Stimulated activated CD4-positive, alpha-beta T cell treated with anti-CD3 and anti-CD28 coated beads, Interleukin-1b, Interleukin-23, amount 100 ng/mL, for 4 hours (primary cell): ENCODE data around the gene TM4SF18.
"Not testable (repeated sequence)": the region's sequence is repeated elsewhere in the genome, so short reads cannot be mapped to it uniquely, and the experiment has no call there.

Experiments used
- DNase-seq, 2 donors: peaks; one replicate each; pipeline ENCODE4 v3.0.0-alpha.2; 2020; ENCODE audit warnings: low read depth in 2 of 2

TM4SF18 gene

GRCh38 chr3:149368674-149369497, 35.5 kb upstream of the TM4SF18 start:
- no peak for DNase-seq

GRCh38 chr3:149368201-149368673, 34.8 kb upstream of the TM4SF18 start:
- DNase-seq: no peak

DNA sequence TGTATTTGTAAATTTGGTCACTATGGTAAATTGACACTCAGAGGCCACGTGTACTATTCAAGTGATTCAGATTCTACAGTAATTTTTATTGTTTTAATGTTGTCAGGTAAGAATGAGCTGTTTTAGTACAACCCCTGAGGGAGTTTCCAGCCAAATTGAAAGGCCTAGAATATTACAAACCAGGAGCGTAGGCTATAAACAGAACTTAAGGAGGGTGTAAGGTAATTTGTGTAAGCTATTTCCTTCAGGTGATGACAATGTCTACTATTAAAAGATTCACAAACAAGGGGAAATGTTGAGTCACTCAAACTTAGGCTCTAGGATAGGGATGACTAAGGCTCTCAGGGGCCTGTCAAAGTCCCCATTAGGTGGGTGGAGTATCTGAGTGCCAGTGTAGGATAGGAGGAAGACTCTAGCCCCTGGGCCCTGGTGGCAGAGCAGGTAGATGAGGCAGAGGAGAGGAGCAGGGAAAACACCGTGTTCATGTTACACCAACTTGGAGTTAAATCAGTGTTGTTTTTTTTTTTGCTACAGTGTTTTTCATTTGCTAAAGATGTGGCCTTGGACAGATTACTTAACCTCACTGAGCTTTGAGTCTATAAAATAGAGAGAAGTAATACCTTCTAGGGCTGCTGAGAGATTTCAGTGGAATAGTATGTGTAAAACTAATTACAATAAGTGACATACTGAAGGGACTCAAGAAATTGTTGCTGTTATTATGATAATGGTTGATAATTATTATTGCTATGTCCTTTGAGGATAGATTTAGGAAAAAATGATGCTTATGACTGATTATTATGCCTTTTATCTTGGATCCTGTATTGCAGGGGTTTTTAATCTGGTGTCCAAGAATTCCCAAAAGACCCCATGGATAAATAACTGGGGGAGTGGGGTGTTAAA, 33.8 kb upstream of the TM4SF18 start:
- no peak for DNase-seq

DNA sequence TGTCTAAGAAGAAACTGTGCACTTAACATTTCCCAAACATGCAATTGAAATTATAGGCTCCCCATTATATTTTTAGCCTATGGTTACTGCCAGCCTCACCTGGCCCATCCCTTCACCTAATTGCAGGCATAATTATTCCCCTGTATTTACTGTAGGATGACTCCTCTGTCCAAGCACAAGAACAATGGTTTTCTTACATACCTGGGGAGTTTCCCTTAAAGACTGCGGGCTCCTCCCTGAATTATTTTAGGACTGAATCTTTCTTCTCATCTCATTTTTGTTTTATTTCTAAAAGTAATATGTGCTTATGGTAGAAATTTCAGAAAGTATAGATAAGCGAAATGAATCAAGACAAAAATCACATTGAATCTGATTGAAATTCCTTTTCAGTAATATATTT, 32.6 kb upstream of the TM4SF18 start:
- DNase-seq: no peak

DNA sequence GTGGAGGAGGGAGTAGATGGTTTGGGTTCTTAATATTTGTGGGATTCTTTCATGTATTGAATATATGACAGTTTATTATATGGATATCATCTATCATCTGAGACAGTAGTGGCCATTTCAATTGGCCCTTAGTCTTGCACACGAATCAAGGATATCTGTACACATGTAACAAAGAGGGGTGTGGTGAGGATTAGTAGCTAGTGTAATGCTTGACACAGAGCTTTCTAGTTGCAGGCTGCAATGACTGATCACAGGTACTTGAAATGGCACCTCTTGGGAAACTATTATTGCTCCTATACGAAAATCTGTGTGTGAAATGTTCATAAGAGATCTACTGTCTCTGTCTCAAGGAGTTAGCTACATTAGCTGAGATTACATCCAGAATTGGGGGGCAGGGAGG, 31.2 kb upstream of the TM4SF18 start:
- no peak for DNase-seq

DNA sequence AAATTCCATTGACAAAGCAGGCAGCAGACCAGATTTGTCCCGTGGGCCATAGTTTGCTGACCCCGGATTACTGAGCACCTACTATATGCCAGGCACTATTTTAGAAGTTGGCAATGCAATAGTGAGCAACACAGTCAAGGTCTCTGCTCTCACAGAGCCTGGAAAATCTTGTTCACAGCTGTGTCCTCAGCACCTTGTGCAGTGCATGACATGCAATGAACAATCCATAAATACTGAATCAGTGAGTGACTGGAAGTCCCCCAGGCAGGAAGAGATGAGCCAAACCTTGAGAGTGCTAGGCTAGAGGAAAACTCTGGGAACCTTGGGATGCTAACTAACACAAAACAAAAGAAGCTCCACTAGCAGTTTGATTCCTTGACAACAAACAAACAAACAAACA, 29.6 kb upstream of the TM4SF18 start:
- DNase-seq: no peak

DNA sequence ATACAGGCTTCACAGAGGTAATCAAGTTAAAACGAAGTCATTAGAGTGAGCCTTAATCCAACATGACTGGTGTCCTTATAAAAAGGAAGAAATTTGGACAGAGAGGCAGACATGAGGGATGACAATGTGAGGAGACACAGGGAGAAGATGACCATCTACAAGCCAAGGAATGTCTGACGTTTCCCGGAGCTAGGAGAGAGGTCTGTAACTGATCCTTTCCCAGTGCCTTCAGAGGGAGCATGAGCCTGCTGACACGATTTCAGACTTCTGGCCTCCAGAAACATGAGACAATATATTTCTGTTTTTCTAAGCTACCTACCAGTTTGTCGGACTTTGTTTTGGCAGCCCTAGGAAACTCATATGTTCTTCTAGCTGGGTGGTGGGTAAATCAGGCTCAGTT, 28.9 kb upstream of the TM4SF18 start:
- DNase-seq: no peak

GRCh38 chr3:149356630-149357029, 23.2 kb upstream of the TM4SF18 start:
- no peak for DNase-seq

DNA sequence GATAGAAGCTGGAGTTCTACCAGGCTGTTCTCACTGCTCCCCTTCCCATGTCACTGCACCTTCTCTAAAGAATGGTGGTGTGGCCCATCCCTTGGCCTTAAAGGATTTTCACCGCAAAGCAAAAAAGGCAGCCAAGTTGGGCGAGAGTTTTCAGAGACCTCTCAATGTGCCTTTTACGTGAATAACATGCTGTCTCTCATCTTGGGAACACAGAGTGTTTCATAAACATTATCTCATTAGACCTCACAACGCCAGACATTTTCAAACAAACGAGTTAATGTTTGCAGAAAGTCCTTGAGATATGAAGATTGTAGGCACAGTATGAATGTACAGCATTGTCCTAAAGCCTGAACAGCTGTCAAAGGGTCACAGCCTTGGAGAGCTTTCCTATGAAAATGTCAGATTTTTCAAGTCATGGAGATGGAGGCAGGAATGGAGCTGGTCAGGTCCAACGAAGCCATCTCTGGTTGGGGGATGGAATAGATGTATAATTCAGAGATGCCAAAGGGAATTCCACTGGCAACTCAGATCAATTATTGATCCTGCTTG, 22.7 kb upstream of the TM4SF18 start:
- DNase-seq: no peak

GRCh38 chr3:149353581-149354184, 20.2 kb upstream of the TM4SF18 start:
- DNase-seq: no peak

GRCh38 chr3:149352556-149352955, 19.1 kb upstream of the TM4SF18 start:
- DNase-seq: no peak

DNA sequence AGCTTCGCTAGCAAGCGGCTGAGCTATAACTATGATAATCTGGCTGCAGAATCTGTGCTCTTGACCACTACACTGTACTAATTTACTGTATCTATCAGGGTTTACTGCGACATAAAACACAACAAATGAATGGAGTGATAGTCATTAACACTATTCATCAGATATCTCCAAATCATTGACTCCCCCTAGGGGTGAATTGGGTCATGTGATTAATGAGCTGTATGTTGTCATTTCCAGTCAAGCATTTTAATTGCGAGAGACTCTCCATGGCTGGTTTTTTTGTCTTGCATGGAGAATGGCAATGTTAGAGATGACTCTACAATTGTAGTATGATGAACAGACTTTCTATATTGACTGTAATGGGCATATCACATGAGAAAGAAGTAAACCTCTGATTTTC, 10.5 kb upstream of the TM4SF18 start:
- no peak for DNase-seq

DNA sequence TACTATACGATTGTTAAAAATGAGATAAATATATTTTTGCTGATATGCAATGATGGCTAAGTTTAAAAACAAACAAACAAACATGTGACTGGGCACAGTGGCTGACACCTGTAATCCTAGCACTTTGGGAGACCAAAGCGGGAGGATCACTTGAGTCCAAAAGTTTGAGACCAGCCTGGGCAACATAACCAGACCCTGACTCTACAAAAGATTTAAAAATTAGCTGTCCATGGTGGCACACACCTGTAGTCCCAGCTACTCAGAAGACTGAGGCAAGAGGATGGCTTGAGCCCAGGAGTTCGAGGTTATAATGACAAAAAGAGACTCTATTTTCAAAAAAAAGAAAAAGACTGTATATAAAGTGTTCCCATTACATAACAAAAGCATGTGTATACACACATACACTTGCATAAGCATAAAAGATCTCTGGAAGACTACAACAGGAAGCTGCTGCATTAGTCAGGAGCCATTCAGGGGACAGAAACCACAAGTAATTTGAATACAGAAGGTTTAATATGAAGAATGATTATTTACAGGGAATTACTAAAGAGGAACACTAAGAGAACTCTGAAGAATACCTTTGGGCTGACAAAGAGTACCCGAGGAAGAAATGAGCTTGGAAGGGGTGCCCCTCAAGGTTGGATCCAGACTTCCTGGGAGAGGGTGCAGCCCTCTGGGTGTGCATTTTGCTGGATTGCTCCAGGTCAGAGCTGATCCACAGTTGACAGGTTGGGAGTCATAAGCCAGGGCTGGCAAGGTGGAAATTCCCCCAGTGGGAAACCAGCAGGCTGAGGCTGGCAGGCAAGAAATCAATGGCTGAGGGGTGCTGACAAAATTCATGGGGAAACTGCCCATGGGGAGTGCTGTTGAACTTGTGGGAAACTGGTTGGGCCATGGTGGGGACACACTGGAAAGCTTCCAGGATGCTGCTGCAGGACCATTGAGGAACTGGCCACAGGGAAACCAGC, 9.3 kb upstream of the TM4SF18 start:
- no peak for DNase-seq

GRCh38 chr3:149340310-149340933, 7.0 kb upstream of the TM4SF18 start:
- DNase-seq: no peak

DNA sequence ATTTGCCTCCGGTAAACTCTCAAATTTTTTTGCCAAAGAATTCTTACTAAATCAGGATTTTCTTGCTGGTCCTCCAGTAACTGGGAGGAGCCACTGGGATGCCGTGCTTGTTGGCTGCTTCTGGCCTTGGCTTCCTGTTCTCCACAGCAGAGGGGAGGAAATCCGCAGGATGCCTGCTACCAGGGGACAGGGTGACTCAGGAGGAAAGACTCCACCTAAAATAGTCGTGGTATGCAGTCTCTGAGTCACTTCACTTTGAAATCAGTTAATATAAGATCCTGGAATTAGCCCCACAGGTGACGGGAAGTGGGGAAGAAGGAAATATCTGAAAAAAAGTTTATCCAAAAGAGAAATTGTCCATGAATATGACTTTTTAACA, 6.5 kb upstream of the TM4SF18 start:
- DNase-seq: no peak

DNA sequence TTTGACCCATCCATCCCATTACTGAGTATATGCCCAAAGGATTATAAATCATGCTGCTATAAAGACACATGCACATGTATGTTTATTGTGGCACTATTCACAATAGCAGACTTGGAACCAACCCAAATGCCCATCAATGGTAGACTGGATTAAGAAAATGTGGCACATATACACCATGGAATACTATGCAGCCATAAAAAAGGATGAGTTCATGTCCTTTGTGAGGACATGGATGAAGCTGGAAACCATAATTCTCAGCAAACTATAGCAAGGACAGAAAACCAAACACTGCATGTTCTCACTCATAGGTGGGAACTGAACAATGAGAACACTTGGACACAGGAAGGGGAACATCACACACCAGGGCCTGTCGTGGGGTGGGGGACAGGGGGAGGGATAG, 4.0 kb upstream of the TM4SF18 start:
- not testable (repeated sequence) for DNase-seq

DNA sequence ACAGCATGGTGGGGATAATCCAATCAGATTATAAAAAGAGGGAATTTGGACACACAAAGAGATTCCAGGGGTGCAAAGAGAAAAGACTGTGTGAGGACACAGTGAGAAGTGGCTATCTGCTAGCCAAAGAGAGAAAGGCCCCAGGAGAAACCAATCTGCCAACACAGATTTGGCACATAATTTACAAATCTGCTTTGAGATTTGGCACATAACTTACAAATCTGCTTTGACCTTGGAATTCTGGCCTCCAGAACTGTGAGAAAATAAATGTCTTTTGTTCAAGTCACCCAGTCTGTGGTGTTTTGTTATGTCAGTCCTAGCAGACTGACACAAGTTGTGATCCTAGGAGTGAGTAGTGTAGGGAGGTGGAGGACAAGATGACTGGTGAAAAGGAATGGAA, 3.5 kb upstream of the TM4SF18 start:
- DNase-seq: no peak

GRCh38 chr3:149332771-149333170, 665 bp downstream of the TM4SF18 start:
- no peak for DNase-seq

DNA sequence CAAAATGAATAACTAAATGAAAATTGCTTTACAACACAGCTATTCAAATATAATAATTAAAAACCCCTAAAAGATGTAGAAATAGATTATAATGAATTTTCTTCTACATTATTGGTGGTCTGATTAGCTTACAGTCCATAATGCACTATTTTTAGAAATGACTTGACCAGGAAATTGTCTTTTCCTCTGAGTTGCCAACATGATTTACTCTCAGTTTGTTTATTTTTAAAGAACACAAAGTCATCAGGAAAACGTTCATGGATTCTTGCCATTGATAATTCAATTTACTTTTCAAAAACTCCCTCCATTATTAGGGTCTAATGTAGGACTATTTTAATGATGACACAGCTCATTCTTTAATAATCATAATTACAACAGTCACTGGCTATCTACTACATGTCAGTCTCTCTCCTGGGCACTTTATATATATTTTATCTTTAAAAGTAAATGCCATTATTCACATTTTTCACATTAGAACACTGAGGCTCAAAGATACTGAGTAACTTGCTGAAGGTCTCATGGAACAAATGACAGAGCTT, 1.1 kb downstream of the TM4SF18 start:
- DNase-seq: no peak

GRCh38 chr3:149331396-149331795, 2.0 kb downstream of the TM4SF18 start:
- no peak for DNase-seq
